Measurements from ENCODE around the gene EFCAB7. TPM values are rescaled to one million over a fixed set of nuclear protein-coding genes. Genes with fewer than 3 reads are reported as not detected.

Gene EFCAB7
- total and polyA plus RNA-seq, 2 of the 8 experiments (the other 6 are each of a cell fraction or from before 2014, with no cell fraction given) = 1.1 to 3.1 TPM

GRCh38 chr1:63601463-63601862 lies 78.1 kb downstream of the EFCAB7 start:
- Histone ChIP-seq H3K36me3 (ENCODE audit: control insufficient read depth in 2 of 4, insufficient read depth in 4 of 4, low read length in 3 of 4) (no peaks in the 10 kb centered on the region), H3K14ac (ENCODE audit: insufficient read length) (no peak overlapping the region), H3K4ac (replicated peaks; ENCODE audit: insufficient read length, low read depth, low read length) (no peak overlapping the region), H3K4me1 (replicated peaks in 1 of 4; ENCODE audit: control insufficient read depth in 3 of 4, insufficient read depth in 4 of 4, low read length in 3 of 4) (peaks cover 0 to 4% (median 0%) of the 10 kb centered on the region in 4 experiments; a peak in 2 of 7 replicates), H2AK5ac (ENCODE audit: low read depth, low read length) (no peak overlapping the region), H2BK15ac (ENCODE audit: low read length) (no peak overlapping the region), H3K23me2 (ENCODE audit: low read depth, low read length) (no peaks in the 10 kb centered on the region), H2BK12ac (ENCODE audit: low read depth, low read length) (no peak overlapping the region), H3K27ac (ENCODE audit: low read depth, low read length) (no peak overlapping the region), H4K8ac (ENCODE audit: extremely low read depth, insufficient read depth, low read length) (no peak overlapping the region), H4K5ac (ENCODE audit: insufficient read length, low read depth, low read length) (no peak overlapping the region), H4K20me1 (replicated peaks in 1 of 2; ENCODE audit: control insufficient read depth in 1 of 2, insufficient read depth in 2 of 2, low read length in 2 of 2) (peaks cover 0 to 4% of the 10 kb centered on the region in 2 experiments), H3K9ac (replicated peaks in 1 of 4; ENCODE audit: extremely low read depth in 1 of 4, low read depth in 3 of 4, low read length in 3 of 4) (no peak overlapping the region), H3K18ac (ENCODE audit: extremely low read depth, low read length) (no peak overlapping the region), H3K27me3 (replicated peaks in 1 of 4; ENCODE audit: control insufficient read depth in 3 of 4, extremely low read depth in 1 of 4, insufficient read depth in 3 of 4, low read length in 3 of 4) (no peaks in the 10 kb centered on the region; a peak in 1 of 7 replicates), H3K9me3 (ENCODE audit: insufficient read depth in 2 of 2, low read depth in 1 of 2, low read length in 1 of 2) (no peaks in the 10 kb centered on the region), H4K91ac (replicated peaks; ENCODE audit: insufficient read length, low read length) (no peak overlapping the region), H3K56ac (replicated peaks; ENCODE audit: insufficient read length, low read depth, low read length) (no peak overlapping the region), H3K79me1 (ENCODE audit: low read depth, low read length) (peaks cover 5% of the 10 kb centered on the region; the same call in 1 of the 2 replicates), H2BK120ac (replicated peaks; ENCODE audit: low read depth, low read length) (no peak overlapping the region), H2BK20ac (ENCODE audit: low read length) (no peak overlapping the region), H3K23ac (ENCODE audit: insufficient read length) (no peak overlapping the region), H2BK5ac (ENCODE audit: low read depth, low read length) (no peak overlapping the region), H3K79me2 (ENCODE audit: control insufficient read depth in 1 of 2, insufficient read depth in 2 of 2, low read length in 2 of 2) (no peaks in the 10 kb centered on the region), H3K4me2 (ENCODE audit: insufficient read depth in 1 of 2, low read depth in 2 of 2, low read length in 2 of 2) (no peak overlapping the region), H2AFZ (ENCODE audit: low read length) (no peak overlapping the region), H3K4me3 (ENCODE audit: extremely low read depth in 1 of 4, insufficient read depth in 2 of 4, low read depth in 3 of 4, low read length in 4 of 4) (no peak overlapping the region)
- TF ChIP-seq CTCF (IDR thresholded peaks at IDR 0.05; ENCODE audit: control extremely low read depth in 1 of 3, insufficient read depth in 1 of 3, low read depth in 1 of 3, low read length in 3 of 3) = peak in 1 of 3 experiments; percentile 23; a peak in 1 of 4 replicates
- peak in 1 of 2 experiments; percentile 21; a peak in 1 of 4 replicates for TF ChIP-seq RAD21 (IDR thresholded peaks at IDR 0.05 in 1 of 2, conservative IDR thresholded peaks at IDR 0.05 in 1 of 2; ENCODE audit: low read depth in 2 of 2, low read length in 2 of 2)
- TF ChIP-seq HDAC6 (IDR thresholded peaks at IDR 0.05; ENCODE audit: low read depth, low read length) = no peak
- ChIA-PET POLR2A (ENCODE audit: partially characterized antibody) (interaction anchor here (1.1 to 1.8 kb wide), 3 partner anchors 10 to 46 kb away, joined by 3 read pairs; no protein-coding TSS in a partner anchor), CTCF (ENCODE audit: partially characterized antibody) (interaction anchor here (0.5 to 2.1 kb wide), 5 partner anchors 9 to 46 kb away, joined by 3 to 10 read pairs (median 4); no protein-coding TSS in a partner anchor)
- DNase-seq (ENCODE audit: low read depth in 1 of 2, low spot score in 2 of 2) (no peak), FAIRE-seq (peak; percentile 57)
- 89% methylated on average over 4 of the region's 4 CpGs; no CpG with 5 or more reads in 1 of the 2 experiments for WGBS, 2 experiments (ENCODE audit: extremely low coverage in 1 of 2, insufficient coverage in 1 of 2, insufficient read length in 1 of 2, insufficient replicate concordance in 2 of 2, low coverage in 1 of 2, low lambda C conversion rate in 2 of 2, missing lambda C conversion rate in 1 of 2)

Data from H1 (cell line).